Bronchial epithelial cell (primary cell): Measurements from ENCODE around the gene PDE6H. TPM values are rescaled to one million over a fixed set of nuclear protein-coding genes. Genes with fewer than 3 reads are reported as not detected.

ENCODE experiments used
- DNase-seq: peaks from one replicate; pipeline ENCODE4 v3.0.0-alpha.2; 2010; ENCODE audit warnings: low read depth
- FAIRE-seq: peaks from 2 replicates; lab custom pipeline; 2011; peaks lifted over from hg19 to GRCh38; lab: Jason Lieb, UNC
- H3K27me3 ChIP-seq: 2 replicates; pipeline ENCODE4 v1.5.1; 2011; ENCODE audit warnings: low read length; ENCODE audit not compliant: control insufficient read depth, insufficient read depth
- H3K36me3 ChIP-seq: 2 replicates; pipeline ENCODE4 v1.5.1; 2011; ENCODE audit warnings: low read length; ENCODE audit not compliant: control insufficient read depth, insufficient read depth
- H3K4me3 ChIP-seq: 2 replicates; pipeline ENCODE4 v1.5.1; 2011; ENCODE audit warnings: mild to moderate bottlenecking, low read depth, low read length, control low read depth
- CTCF ChIP-seq: IDR thresholded peaks from 2 replicates; pipeline ENCODE4 v1.5.1; 2011; ENCODE audit warnings: mild to moderate bottlenecking, moderate library complexity, low read length, control low read depth, inconsistent platforms; ENCODE audit not compliant: insufficient read depth, severe bottlenecking
- total RNA-seq: library from RNA; depleted of rRNA; stranded (reverse); fragments of >200 nt; gene quantifications from 2 replicates; pipeline ENCODE4 v1.2.1, GENCODE V29; 2014

The PDE6H gene
- total RNA-seq, 1 donor from 2014 or later, result not detected

- Histone ChIP-seq H3K27me3 (no peaks in the 10 kb centered on the region), H3K36me3 (no peaks in the 10 kb centered on the region), H3K4me3 (no peak overlapping the region)
- DNase-seq (no peak), FAIRE-seq (no peak)
- no peak for TF ChIP-seq CTCF
Measured at GRCh38 chr12:14991069-14991468, 18.2 kb downstream of the PDE6H start.

GRCh38 chr12:14992673-14993072 is 19.8 kb downstream of the PDE6H start:
- TF ChIP-seq CTCF, result no peak

DNA sequence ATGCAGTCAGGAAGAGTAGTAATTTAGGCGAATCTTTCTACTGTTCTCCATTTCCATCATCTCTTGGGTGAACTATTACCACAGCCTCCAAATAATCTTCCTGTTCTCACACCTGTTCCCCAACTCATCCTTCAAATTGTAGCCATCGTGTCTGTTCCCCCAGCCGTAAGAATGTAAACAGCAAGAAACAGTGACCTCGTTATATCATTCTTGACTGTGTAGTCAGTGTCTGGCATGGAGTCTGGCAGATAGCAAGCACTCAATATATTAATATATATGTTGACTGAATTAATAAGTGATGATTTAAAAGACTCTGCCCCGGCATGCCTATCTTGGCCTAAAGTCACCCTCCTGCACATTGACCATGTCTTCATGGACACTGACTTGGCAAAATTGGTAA is 20.3 kb downstream of the PDE6H start:
- Histone ChIP-seq H3K36me3 (no peaks in the 10 kb centered on the region), H3K27me3 (no peaks in the 10 kb centered on the region), H3K4me3 (no peak overlapping the region)
- DNase-seq (peak; percentile 24), FAIRE-seq (no peak)
- TF ChIP-seq CTCF, result no peak

More at GRCh38 chr12:14992673-14993072, 19.8 kb downstream of the PDE6H start:
- FAIRE-seq (no peak), DNase-seq (no peak)
- Histone ChIP-seq H3K27me3 (no peaks in the 10 kb centered on the region), H3K4me3 (no peak overlapping the region), H3K36me3 (no peaks in the 10 kb centered on the region)

DNA sequence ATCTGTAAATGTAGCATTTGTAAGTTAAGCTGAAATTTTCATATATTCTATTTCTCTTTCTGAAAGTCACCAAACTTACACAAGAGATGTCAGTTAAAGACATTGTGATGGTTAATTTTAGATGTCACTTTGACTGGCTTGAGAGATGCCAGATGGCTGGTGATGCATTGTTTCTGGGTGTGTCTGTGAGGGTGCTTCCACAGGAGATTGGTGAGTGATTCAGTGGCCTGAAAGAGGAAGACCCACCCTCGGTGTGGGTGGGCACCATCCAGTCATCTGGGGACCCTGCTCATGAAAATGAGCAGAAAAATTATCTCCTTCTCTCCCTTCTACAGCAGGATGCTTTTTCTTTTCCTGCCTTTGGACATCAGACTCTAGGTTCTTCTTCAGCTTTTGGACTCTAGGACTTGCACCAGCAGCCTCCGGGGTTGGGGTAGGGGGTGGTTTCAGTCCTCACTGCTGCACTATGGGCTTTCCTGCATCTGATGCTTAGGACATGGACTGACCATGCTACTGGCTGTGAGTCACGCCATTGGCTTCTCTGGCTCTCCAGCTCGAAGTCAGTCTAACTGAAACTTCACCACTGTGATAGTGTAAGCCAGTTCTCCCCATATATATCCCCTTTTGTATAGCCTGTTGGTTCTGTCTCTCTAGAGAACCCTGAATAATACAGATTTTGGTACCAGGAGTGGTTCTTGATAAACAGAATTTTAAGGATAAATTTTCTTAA is 20.9 kb downstream of the PDE6H start:
- no peaks in the 10 kb centered on the region for H3K27me3 ChIP-seq
- H3K4me3 ChIP-seq, result no peak overlapping the region
- FAIRE-seq, result no peak

DNA sequence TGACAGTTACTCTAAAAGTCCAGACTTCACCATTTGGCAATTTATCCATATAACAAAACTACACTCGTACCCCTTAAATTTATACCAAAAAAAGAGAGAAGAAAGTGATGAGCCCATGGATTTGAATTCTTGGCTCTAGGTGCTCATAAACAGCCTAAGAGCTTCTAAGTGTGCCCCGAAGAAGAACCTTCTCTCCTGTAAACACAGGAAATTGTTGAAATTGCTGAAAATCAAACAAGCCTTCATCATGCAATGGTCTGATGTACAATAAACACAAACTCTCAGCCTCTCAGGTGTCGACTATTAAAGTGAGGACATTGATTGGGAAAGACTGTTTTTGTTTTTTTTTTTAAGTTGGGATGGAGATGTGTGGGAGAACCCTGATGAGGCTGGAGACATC is 21.8 kb downstream of the PDE6H start:
- no peak for FAIRE-seq
- Histone ChIP-seq H3K36me3 (no peaks in the 10 kb centered on the region), H3K27me3 (no peaks in the 10 kb centered on the region), H3K4me3 (no peak overlapping the region)
- no peak for DNase-seq
- no peak for TF ChIP-seq CTCF

More for the DNA sequence above, 20.9 kb downstream of the PDE6H start:
- no peak for TF ChIP-seq CTCF
- no peaks in the 10 kb centered on the region for H3K36me3 ChIP-seq
- peak; percentile 15 for DNase-seq
